G401.6 (cell line): Measurements from ENCODE around the gene PRDM16.

Source experiments
- FAIRE-seq: peaks from 2 replicates; lab custom pipeline; 2012; peaks lifted over from hg19 to GRCh38; lab: Jason Lieb, UNC

Gene PRDM16

DNA sequence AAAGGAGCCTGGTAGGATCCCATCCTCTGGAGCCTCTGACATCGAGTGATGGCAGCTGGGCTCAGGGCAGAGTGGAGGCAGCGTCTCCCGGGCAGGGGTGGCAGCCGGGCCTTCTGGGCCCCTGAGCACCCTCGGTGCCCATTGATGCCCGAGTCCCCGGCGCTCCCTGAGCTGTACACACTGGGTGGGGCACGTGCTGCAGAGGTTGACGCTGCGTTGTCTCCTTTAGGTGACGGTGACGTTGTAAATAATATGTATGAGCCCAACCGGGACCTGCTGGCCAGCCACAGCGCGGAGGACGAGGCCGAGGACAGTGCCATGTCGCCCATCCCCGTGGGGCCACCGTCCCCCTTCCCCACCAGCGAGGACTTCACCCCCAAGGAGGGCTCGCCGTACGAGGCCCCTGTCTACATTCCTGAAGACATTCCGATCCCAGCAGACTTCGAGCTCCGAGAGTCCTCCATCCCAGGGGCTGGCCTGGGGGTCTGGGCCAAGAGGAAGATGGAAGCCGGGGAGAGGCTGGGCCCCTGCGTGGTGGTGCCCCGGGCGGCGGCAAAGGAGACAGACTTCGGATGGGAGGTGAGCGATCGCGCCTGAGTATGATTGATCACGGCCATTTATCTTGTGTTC is 117.0 kb downstream of the PRDM16 start:
- FAIRE-seq, result no peak

DNA sequence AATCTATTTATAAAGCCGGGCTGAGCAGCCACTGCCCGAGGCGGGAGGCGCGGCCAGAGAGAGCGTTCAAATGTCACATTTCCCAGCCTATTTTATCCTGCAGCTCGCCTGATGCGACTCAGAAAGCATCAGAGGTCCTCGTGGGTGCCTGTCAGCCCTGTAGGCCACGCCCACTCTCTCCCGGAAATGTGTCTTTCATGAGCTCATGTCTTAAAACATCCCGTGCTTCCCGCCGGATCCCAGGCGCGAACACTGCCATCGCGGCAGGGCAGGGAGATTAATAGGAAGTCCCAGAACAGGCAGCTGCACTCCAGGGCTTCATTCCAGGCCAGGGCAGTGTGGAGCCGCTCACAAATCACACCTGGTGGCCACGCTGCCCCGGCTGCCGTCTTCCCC is 117.5 kb downstream of the PRDM16 start:
- no peak for FAIRE-seq

- no peak for FAIRE-seq
These were observed 118.6 kb downstream of the PRDM16 start for GRCh38 chr1:3187415-3188149.

DNA sequence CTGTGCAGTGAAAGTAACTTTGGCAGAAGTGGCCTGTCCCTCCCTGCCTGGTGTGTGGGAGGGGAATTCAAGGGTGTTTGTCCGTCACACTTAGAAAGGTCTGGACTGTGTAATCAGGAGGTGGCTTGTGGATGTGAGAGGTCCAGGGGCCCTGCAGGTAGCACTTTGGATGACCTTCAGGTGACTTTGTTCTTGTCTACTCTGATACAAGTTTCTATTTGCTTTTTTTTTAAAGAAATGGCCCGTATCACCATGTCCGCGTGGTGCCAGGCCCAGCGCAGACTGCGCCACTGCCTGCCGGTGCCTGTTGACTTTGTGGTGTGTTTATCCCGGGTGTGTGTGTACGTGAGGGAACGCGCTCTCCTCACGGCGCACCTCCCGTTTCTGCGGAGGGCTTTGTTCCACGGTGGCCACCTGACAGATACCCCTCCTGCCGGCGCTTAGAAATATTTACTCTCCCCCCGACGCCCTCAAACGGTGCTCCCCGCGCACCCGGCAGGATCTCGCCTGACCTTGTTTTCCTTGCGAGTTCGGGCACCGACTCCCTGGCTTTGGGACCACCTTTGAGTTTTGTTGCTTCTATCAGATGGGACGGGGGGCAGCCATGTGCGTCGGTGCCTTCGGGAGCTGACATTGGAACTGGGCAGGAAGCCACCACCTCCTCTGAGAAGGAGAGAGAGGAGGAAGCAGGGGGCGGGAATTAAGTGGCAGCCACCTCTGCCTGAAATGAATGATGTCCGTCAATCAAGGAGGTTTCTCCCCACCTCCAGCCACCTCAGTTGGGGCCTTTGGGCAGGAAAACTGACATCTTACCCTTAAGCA is 119.4 kb downstream of the PRDM16 start:
- no peak for FAIRE-seq

- no peak for FAIRE-seq
These were observed 121.4 kb downstream of the PRDM16 start for GRCh38 chr1:3190256-3191041.

DNA sequence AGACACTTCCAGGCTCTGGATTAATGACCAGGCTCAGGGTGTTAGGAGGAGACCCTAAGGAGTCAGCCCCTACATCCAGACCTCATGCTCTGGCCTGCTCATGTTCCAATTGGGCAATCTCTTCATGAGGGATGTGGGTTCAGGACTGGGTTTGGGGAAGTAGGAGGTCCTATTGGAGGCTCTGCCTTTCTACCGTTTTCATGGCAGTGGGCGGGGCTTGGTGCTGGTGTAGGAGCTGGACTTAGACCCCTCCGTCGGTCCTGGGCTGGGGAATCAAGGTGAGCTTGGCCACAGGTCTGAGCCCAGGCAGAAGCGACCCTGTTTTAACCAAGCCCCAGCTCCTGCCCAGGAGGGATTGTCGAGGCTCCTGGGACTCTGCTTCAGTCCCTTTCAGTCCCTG is 123.4 kb downstream of the PRDM16 start:
- no peak for FAIRE-seq

- FAIRE-seq, result no peak
These were observed 123.8 kb downstream of the PRDM16 start for GRCh38 chr1:3192825-3193224.

DNA sequence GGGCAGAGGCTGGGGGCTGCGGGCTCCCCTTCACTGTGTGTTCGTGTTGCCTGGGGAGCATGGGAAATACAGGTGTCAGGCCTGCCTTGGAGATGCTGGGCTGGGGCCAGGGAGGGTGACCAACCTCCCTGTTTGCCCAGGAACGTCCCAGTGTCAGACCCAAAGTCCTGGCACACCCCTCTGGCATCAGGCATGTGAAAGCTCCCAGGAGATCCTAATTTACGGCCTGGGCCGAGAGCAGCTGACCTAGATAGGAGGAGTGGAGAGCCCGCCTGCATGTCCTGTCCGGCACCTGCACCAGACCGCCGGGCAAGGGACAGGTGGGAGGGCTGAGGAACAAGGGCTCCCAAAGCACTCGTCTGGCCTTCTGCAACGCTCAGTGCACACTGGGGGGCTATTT is 124.8 kb downstream of the PRDM16 start:
- no peak for FAIRE-seq

- FAIRE-seq, result no peak
These were observed 125.9 kb downstream of the PRDM16 start for GRCh38 chr1:3194760-3195479.

GRCh38 chr1:3195480-3195815 is 126.4 kb downstream of the PRDM16 start:
- FAIRE-seq, result no peak

GRCh38 chr1:3195966-3196515 is 127.0 kb downstream of the PRDM16 start:
- FAIRE-seq, result no peak

DNA sequence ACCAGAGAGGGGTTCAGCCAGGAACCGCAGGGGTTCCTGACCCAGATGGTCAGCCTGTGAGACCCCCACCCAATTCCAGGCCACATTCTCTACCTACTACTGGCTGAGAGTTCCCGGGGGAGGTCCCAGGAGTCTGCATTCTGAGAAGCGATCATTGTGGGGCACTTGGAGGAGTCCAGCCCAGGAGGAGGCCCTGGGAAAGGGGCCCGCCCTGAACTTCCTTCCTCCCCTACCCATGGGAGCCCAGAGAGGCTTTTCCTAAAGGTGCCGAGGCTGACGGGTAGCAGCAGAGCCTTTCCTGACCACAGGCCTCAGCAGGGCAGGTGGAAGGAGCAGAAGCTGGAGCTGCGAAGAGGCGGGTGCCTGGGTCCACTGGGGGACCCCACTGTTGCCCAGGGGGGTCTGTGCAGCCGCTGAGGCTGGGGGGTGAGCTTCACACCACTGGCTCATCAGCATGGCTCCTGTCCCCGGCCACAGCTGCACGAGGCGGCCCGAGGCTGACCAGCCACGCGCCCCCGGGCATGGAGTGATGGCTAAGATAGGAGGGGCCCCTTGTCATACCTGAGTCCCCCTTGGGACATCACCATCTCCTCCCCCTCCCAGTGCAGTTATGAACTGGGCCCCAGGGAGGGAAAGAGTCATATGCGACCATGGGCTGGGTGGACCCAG is 127.7 kb downstream of the PRDM16 start:
- FAIRE-seq, result no peak

DNA sequence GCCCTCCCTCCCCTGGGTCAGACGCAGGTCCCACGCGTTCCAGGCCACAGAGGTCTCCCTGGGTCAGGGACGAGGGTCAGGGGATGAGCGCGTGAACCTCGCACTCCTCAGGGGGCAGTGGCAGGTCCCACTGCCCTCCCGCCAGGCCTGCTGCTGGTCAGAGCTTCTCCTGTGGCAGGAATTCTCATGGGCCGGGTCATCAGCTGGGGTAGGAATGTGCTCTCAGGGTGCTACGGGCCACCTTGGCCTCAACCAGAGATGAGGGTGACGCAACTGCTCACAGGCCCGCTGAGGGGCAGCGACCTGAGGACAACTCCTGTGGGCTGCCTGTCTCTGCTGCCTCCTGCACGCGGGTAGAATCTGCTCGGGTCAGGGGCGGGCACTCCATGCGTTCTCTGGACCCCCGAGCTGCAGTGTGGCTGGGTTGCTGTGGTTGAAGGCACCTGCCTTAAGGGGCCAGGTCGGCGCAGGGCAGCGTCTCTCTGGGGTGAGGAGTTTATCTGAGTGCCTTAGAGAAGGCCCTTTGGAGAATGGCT is 128.8 kb downstream of the PRDM16 start:
- no peak for FAIRE-seq

GRCh38 chr1:3198371-3199271 is 129.6 kb downstream of the PRDM16 start:
- FAIRE-seq, result no peak

GRCh38 chr1:3204725-3205124 is 135.7 kb downstream of the PRDM16 start:
- FAIRE-seq, result no peak

DNA sequence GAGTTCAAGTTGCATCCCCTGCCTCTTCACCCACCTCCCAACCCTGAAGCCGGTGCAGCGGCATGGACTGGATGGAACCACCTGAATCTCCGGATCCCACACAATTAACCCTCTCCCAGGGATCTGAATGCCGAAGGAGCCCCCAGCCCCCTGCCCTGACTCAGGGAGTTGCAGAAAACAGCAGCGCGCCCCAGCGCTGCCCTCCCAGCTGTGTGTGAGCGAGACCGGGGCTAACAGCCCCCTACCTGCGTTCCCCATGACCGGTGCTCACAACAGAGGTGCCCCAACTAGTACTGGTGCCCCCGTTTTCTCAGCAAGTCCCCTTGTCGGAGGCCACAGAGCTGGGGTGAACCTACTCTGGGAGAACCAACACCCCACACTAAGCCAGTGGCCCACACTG is 136.8 kb downstream of the PRDM16 start:
- FAIRE-seq, result no peak

DNA sequence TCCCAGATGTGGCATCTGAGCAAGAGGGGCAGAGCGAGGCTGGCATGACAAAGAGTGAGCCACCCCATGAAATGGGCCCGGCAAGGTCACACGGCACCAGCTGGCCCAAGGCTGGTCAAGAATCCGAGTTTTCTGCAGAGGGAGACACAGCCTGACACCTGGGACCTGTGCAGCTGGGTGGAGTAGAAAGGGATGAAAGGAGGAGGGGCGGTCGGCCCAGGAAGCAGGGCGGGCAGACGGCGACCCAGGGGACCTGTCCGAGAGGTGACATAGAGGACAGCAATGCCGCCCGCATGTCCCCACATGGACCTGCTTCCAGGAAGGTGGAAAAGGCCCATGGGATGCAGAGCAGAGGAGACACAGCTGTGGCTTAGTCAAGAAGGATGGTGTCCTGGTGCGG is 137.7 kb downstream of the PRDM16 start:
- no peak for FAIRE-seq

- FAIRE-seq, result no peak
These were observed 138.3 kb downstream of the PRDM16 start for GRCh38 chr1:3207217-3207848.

DNA sequence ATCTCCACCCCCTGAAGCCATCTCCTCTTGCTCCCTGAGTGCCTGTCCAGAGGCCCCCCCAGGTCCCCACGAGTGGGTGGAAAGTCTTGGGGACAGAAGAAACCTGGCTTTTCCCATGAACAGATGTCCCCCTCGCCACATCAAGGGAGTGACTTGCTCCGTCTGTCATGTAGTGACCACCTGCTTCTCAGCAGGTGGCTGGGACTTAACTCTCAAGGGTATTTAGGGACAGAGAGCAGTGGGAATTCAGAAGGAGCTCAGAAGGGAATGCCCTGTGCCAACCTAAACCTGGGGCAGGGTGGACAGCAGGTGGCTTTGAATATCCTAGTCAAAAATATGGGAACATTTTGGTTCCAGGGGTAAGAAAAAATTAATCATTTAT is 139.8 kb downstream of the PRDM16 start:
- no peak for FAIRE-seq
